Esophagus squamous epithelium (tissue), 4 donors: ENCODE measurements around the gene FN3KRP.

Experiments used
- CTCF ChIP-seq, 6 experiments: fragments of 450-650 bp in 4 of 6; fragments of 200-600 bp in 2 of 6; sonication (generic) in 2 of 6; IDR thresholded peaks; one replicate each; pipeline ENCODE4 v1.5.1; 2016 to 2019; ENCODE audit warnings: antibody characterized with exemption in 6 of 6, mild to moderate bottlenecking in 4 of 6, moderate library complexity in 4 of 6
- POLR2A ChIP-seq, 4 donors: fragments of 450-650 bp; IDR thresholded peaks; one replicate each; pipeline ENCODE4 v1.6.1; 2017; ENCODE audit warnings: antibody characterized with exemption in 4 of 4, mild to moderate bottlenecking in 4 of 4, moderate library complexity in 3 of 4

GRCh38 chr17:82751571-82752370, 35.3 kb downstream of the FN3KRP start, which contains the start of gene TBCD:
- TF ChIP-seq CTCF (IDR thresholded peaks at IDR 0.05) (peak in 2 of 6 experiments; percentile 9 to 25), POLR2A (IDR thresholded peaks at IDR 0.05) (peak in 2 of 4 donors; percentile 21 to 57)
